Neural cell (in vitro differentiated cells): ENCODE data around the gene DPP10. TPM values are rescaled to one million over a fixed set of nuclear protein-coding genes. Genes with fewer than 3 reads are reported as not detected.

ENCODE experiments used
- H2AFZ ChIP-seq: fragments of 200-600, 300-800 bp; sonication (generic), shearing (Covaris generic); 2 replicates; pipeline ENCODE4 v1.6.0; 2014; ENCODE audit warnings: low read depth, mild to moderate bottlenecking, antibody characterized with exemption, low read length, moderate library complexity
- H3F3A ChIP-seq: fragments of 200-600 bp; shearing (Covaris generic); 2 replicates; pipeline ENCODE4 v1.6.1; 2016; ENCODE audit warnings: mild to moderate bottlenecking, moderate library complexity, mixed read lengths, antibody characterized with exemption, low read length; ENCODE audit not compliant: insufficient read depth, poor library complexity, severe bottlenecking
- H3K27ac ChIP-seq: fragments of 200-600, 300-800 bp; sonication (generic), shearing (Covaris generic); 2 replicates; pipeline ENCODE4 v1.5.1; 2014; ENCODE audit warnings: mild to moderate bottlenecking, low read length, moderate library complexity
- H3K27me3 ChIP-seq: fragments of 300-800, 200-600 bp; sonication (generic), shearing (Covaris generic); 2 replicates; pipeline ENCODE4 v1.6.0; 2014; ENCODE audit warnings: mild to moderate bottlenecking, low read depth, low read length, moderate library complexity; ENCODE audit not compliant: insufficient read depth
- H3K36me3 ChIP-seq: fragments of 300-800, 200-600 bp; sonication (generic), shearing (Covaris generic); 2 replicates; pipeline ENCODE4 v1.5.1; 2014; ENCODE audit warnings: mild to moderate bottlenecking, antibody characterized with exemption, low read length, moderate library complexity; ENCODE audit not compliant: insufficient read depth
- H3K4me2 ChIP-seq: fragments of 300-800, 200-600 bp; sonication (generic), shearing (Covaris generic); 2 replicates; pipeline ENCODE4 v1.6.0; 2014; ENCODE audit warnings: mild to moderate bottlenecking, low read length
- H3K4me3 ChIP-seq: fragments of 300-800, 200-600 bp; sonication (generic), shearing (Covaris generic); 2 replicates; pipeline ENCODE4 v1.5.1; 2014; ENCODE audit warnings: mild to moderate bottlenecking, low read length, moderate library complexity
- H3K79me2 ChIP-seq: fragments of 200-600 bp; shearing (Covaris generic); replicated peaks from 2 replicates; pipeline ENCODE4 v1.6.0; 2014; ENCODE audit warnings: mild to moderate bottlenecking, low read length, moderate library complexity; ENCODE audit not compliant: insufficient read depth
- H3K9ac ChIP-seq: fragments of 300-800, 200-600 bp; sonication (generic), shearing (Covaris generic); 2 replicates; pipeline ENCODE4 v1.6.1; 2016; ENCODE audit warnings: mild to moderate bottlenecking, low read length, mixed read lengths
- H3K9me2 ChIP-seq: fragments of 200-600 bp; shearing (Covaris generic); 2 replicates; pipeline ENCODE4 v1.6.1; 2016; ENCODE audit warnings: mild to moderate bottlenecking, low read length, mixed read lengths; ENCODE audit not compliant: insufficient read depth
- H3K9me3 ChIP-seq: fragments of 200-600, 300-800 bp; sonication (generic), shearing (Covaris generic); 2 replicates; pipeline ENCODE4 v1.6.1; 2016; ENCODE audit warnings: mild to moderate bottlenecking, mixed run types, low read length, moderate library complexity, mixed read lengths
- H4K20me1 ChIP-seq: fragments of 200-600 bp; shearing (Covaris generic); 2 replicates; pipeline ENCODE4 v1.6.1; 2016; ENCODE audit warnings: mild to moderate bottlenecking, mixed run types; ENCODE audit not compliant: insufficient read depth
- EP300 ChIP-seq: fragments of 450-650 bp; conservative IDR thresholded peaks from 2 replicates; pipeline ENCODE4 v1.6.1; 2014; ENCODE audit warnings: antibody characterized with exemption, mild to moderate bottlenecking, moderate library complexity; ENCODE audit not compliant: poor library complexity, severe bottlenecking
- EZH2 ChIP-seq: fragments of 200-600, 300-800 bp; shearing (Covaris generic), sonication (generic); IDR thresholded peaks from 2 replicates; pipeline ENCODE4 v1.6.1; 2014; ENCODE audit warnings: antibody characterized with exemption, low read length, borderline replicate concordance, mild to moderate bottlenecking; ENCODE audit not compliant: insufficient read depth, poor library complexity, severe bottlenecking
- MXI1 ChIP-seq: fragments of 450-650 bp; conservative IDR thresholded peaks from 2 replicates; pipeline ENCODE4 v1.6.1; 2014; ENCODE audit warnings: antibody characterized with exemption, mild to moderate bottlenecking; ENCODE audit not compliant: poor library complexity, severe bottlenecking
- POLR2AphosphoS5 ChIP-seq: IDR thresholded peaks from 2 replicates; pipeline ENCODE4 v1.6.1; 2012
- RAD21 ChIP-seq: fragments of 450-650 bp; conservative IDR thresholded peaks from 2 replicates; pipeline ENCODE4 v1.6.1; 2014; ENCODE audit warnings: antibody characterized with exemption, mild to moderate bottlenecking, moderate library complexity
- SMC3 ChIP-seq: fragments of 450-650 bp; conservative IDR thresholded peaks from 2 replicates; pipeline ENCODE4 v1.6.1; 2014; ENCODE audit warnings: antibody characterized with exemption, mild to moderate bottlenecking, moderate library complexity; ENCODE audit not compliant: poor library complexity
- TAF1 ChIP-seq: IDR thresholded peaks from 2 replicates; pipeline ENCODE4 v1.6.1; 2012; ENCODE audit warnings: low read depth
- polyA plus RNA-seq: library from polyadenylated mRNA; depleted of rRNA; stranded (reverse); fragments of >200 nt; gene quantifications from 2 replicates; pipeline ENCODE4 v1.2.3, GENCODE V29; 2014
- TF ChIP-seq, protein P1 (sequence below): fragments of 450-650 bp; IDR thresholded peaks from 2 replicates; pipeline ENCODE4 v1.5.1; 2014; ENCODE audit warnings: antibody characterized with exemption, mild to moderate bottlenecking, moderate library complexity; ENCODE audit not compliant: poor library complexity, severe bottlenecking
- TF ChIP-seq, protein P2 (sequence below): IDR thresholded peaks from 2 replicates; pipeline ENCODE4 v1.6.1; 2012; ENCODE audit warnings: borderline replicate concordance

The DPP10 gene
- polyA plus RNA-seq, 1 donor from 2014 or later, result 13.9 TPM

DNA sequence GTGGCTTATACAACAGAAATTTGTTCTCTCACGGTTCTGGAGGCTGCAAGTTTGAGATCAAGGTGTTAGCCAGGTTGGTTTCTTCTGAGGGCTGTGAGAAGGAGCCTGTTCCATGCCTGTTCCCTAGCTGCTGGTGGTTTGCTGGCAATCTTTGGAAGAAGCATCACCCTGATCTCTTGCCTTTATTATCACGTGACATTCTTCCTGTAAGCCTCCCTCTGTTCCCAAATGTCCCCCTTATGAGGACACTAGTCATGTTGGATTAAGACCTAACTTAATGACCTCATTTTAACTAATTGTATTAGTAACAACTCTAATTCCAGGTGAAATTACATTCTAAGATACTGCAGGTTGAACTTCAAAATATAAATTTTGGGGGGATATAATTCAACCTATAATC, 135.2 kb downstream of the DPP10 start:
- no peak overlapping the region for H2AFZ ChIP-seq
- H3K4me2 ChIP-seq, result no peak overlapping the region
- no peak for TF ChIP-seq EZH2
- TF ChIP-seq RAD21, result no peak
- TF ChIP-seq, protein P1, sequence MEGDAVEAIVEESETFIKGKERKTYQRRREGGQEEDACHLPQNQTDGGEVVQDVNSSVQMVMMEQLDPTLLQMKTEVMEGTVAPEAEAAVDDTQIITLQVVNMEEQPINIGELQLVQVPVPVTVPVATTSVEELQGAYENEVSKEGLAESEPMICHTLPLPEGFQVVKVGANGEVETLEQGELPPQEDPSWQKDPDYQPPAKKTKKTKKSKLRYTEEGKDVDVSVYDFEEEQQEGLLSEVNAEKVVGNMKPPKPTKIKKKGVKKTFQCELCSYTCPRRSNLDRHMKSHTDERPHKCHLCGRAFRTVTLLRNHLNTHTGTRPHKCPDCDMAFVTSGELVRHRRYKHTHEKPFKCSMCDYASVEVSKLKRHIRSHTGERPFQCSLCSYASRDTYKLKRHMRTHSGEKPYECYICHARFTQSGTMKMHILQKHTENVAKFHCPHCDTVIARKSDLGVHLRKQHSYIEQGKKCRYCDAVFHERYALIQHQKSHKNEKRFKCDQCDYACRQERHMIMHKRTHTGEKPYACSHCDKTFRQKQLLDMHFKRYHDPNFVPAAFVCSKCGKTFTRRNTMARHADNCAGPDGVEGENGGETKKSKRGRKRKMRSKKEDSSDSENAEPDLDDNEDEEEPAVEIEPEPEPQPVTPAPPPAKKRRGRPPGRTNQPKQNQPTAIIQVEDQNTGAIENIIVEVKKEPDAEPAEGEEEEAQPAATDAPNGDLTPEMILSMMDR, result no peak
- TF ChIP-seq TAF1, result no peak
- TF ChIP-seq MXI1, result no peak
- TF ChIP-seq, protein P2, sequence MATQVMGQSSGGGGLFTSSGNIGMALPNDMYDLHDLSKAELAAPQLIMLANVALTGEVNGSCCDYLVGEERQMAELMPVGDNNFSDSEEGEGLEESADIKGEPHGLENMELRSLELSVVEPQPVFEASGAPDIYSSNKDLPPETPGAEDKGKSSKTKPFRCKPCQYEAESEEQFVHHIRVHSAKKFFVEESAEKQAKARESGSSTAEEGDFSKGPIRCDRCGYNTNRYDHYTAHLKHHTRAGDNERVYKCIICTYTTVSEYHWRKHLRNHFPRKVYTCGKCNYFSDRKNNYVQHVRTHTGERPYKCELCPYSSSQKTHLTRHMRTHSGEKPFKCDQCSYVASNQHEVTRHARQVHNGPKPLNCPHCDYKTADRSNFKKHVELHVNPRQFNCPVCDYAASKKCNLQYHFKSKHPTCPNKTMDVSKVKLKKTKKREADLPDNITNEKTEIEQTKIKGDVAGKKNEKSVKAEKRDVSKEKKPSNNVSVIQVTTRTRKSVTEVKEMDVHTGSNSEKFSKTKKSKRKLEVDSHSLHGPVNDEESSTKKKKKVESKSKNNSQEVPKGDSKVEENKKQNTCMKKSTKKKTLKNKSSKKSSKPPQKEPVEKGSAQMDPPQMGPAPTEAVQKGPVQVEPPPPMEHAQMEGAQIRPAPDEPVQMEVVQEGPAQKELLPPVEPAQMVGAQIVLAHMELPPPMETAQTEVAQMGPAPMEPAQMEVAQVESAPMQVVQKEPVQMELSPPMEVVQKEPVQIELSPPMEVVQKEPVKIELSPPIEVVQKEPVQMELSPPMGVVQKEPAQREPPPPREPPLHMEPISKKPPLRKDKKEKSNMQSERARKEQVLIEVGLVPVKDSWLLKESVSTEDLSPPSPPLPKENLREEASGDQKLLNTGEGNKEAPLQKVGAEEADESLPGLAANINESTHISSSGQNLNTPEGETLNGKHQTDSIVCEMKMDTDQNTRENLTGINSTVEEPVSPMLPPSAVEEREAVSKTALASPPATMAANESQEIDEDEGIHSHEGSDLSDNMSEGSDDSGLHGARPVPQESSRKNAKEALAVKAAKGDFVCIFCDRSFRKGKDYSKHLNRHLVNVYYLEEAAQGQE, result no peak
- no peak for TF ChIP-seq EP300
- TF ChIP-seq SMC3, result no peak
- no peak for TF ChIP-seq POLR2AphosphoS5
- no peaks in the 10 kb centered on the region for H3K9me2 ChIP-seq
- H3K79me2 ChIP-seq, result no peaks in the 10 kb centered on the region
- no peaks in the 10 kb centered on the region for H3K27me3 ChIP-seq
- H3K9ac ChIP-seq, result no peak overlapping the region
- no peaks in the 10 kb centered on the region for H3K9me3 ChIP-seq
- H4K20me1 ChIP-seq, result no peaks in the 10 kb centered on the region
- H3K4me3 ChIP-seq, result no peak overlapping the region
- H3K27ac ChIP-seq, result no peak overlapping the region
- H3F3A ChIP-seq, result no peaks in the 10 kb centered on the region
- H3K36me3 ChIP-seq, result no peaks in the 10 kb centered on the region

DNA sequence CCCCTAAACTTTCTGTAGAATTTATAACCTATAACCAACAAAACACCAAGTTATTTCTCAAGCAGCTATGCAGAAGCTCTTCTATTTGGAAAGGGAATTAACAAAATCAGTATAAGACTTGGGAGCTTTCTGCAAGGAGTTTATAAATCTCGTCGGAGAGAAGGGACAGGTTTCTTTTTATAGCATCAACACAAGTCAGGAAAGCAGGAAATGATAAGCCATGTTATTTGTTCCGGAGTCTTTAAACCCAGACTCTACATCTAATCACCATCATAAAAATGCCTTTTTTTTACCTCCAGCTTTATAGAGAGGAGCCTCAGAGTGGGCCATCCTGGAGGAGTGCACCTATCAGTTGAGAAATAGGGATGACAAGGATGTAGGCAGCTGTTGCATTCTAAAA, 137.1 kb downstream of the DPP10 start:
- TF ChIP-seq POLR2AphosphoS5 (no peak), RAD21 (no peak), EZH2 (no peak), MXI1 (no peak), SMC3 (no peak), EP300 (no peak), TAF1 (no peak)
- TF ChIP-seq, protein P1, result no peak
- TF ChIP-seq, protein P2, result no peak
- no peaks in the 10 kb centered on the region for H3K9me3 ChIP-seq
- H3K9ac ChIP-seq, result no peak overlapping the region
- H4K20me1 ChIP-seq, result no peaks in the 10 kb centered on the region
- H3K9me2 ChIP-seq, result no peaks in the 10 kb centered on the region
- H2AFZ ChIP-seq, result no peak overlapping the region
- no peak overlapping the region for H3K27ac ChIP-seq
- no peaks in the 10 kb centered on the region for H3K36me3 ChIP-seq
- no peaks in the 10 kb centered on the region for H3F3A ChIP-seq
- H3K4me2 ChIP-seq, result no peak overlapping the region
- no peaks in the 10 kb centered on the region for H3K79me2 ChIP-seq
- no peaks in the 10 kb centered on the region for H3K27me3 ChIP-seq
- no peak overlapping the region for H3K4me3 ChIP-seq
